ENCODE results near the gene SPACA9. TPM values are rescaled to one million over a fixed set of nuclear protein-coding genes. Genes with fewer than 3 reads are reported as not detected.

SPACA9 gene
- polyA plus RNA-seq, 3 donors = 0.28 to 0.95 (median 0.57) TPM

GRCh38 chr9:132864277-132864676 lies 14.4 kb upstream of the SPACA9 start:
- Histone ChIP-seq H3K36me3 (replicated peaks in 1 of 2; ENCODE audit: control insufficient read depth in 1 of 2, insufficient read depth in 2 of 2, low read length in 2 of 2) (no peaks in the 10 kb centered on the region), H3K9ac (ENCODE audit: insufficient read depth, low read length, poor library complexity, severe bottlenecking) (no peak overlapping the region), H4K20me1 (ENCODE audit: insufficient read depth, low read length) (no peaks in the 10 kb centered on the region), H3K4me2 (replicated peaks; ENCODE audit: extremely low read depth, low read length, poor library complexity, severe bottlenecking) (no peak overlapping the region), H3K27me3 (ENCODE audit: control insufficient read depth in 2 of 2, insufficient read depth in 2 of 2, low read length in 2 of 2) (no peaks in the 10 kb centered on the region), H3K4me1 (ENCODE audit: control insufficient read depth in 1 of 2, insufficient read depth in 2 of 2, low read length in 2 of 2) (no peaks in the 10 kb centered on the region), H2AFZ (ENCODE audit: insufficient read depth, low read depth, low read length, poor library complexity, severe bottlenecking) (no peak overlapping the region), H3K27ac (ENCODE audit: low read depth in 1 of 2, low read length in 2 of 2) (no peak overlapping the region), H3K9me3 (replicated peaks in 1 of 2; ENCODE audit: control insufficient read depth in 1 of 2, insufficient read depth in 1 of 2, low read length in 2 of 2) (no peaks in the 10 kb centered on the region), H3K79me2 (ENCODE audit: insufficient read depth, low read length) (no peaks in the 10 kb centered on the region), H3K4me3 (replicated peaks in 1 of 3; ENCODE audit: low read depth in 2 of 3, low read length in 3 of 3) (no peak overlapping the region)
- Mint-ChIP-seq H3K27me3 (ENCODE audit: low read depth in 3 of 3) (peaks cover 3 to 14% (median 4%) of the 10 kb centered on the region in 3 donors), H3K9me3 (no peaks in the 10 kb centered on the region), H3K4me1 (no peaks in the 10 kb centered on the region), H3K27ac (no peak overlapping the region), H3K4me3 (no peak overlapping the region), H3K36me3 (no peaks in the 10 kb centered on the region)
- 75% methylated on average over 2 of the region's 2 CpGs for WGBS (ENCODE audit: insufficient coverage)
- intact Hi-C loops (cut with micrococcal nuclease) = no loop called here
- DNase-seq = no peak
- TF ChIP-seq CTCF (IDR thresholded peaks at IDR 0.05) = no peak

- Mint-ChIP-seq H3K27me3 (ENCODE audit: low read depth in 3 of 3) (peaks cover 3 to 14% (median 4%) of the 10 kb centered on the region in 3 donors), H3K4me1 (no peaks in the 10 kb centered on the region), H3K36me3 (no peaks in the 10 kb centered on the region), H3K9me3 (no peaks in the 10 kb centered on the region), H3K27ac (no peak overlapping the region), H3K4me3 (no peak overlapping the region)
- no peak for DNase-seq
- no peak overlapping the region for H3K4me3 ChIP-seq (replicated peaks in 1 of 3; ENCODE audit: low read depth in 2 of 3, low read length in 3 of 3)
- H3K27me3 ChIP-seq (ENCODE audit: control insufficient read depth in 2 of 2, insufficient read depth in 2 of 2, low read length in 2 of 2) = no peaks in the 10 kb centered on the region
- H3K9me3 ChIP-seq (replicated peaks in 1 of 2; ENCODE audit: control insufficient read depth in 1 of 2, insufficient read depth in 1 of 2, low read length in 2 of 2) = no peaks in the 10 kb centered on the region
- H2AFZ ChIP-seq (ENCODE audit: insufficient read depth, low read depth, low read length, poor library complexity, severe bottlenecking) = no peak overlapping the region
- no peak overlapping the region for H3K9ac ChIP-seq (ENCODE audit: insufficient read depth, low read length, poor library complexity, severe bottlenecking)
- no peaks in the 10 kb centered on the region for H3K4me1 ChIP-seq (ENCODE audit: control insufficient read depth in 1 of 2, insufficient read depth in 2 of 2, low read length in 2 of 2)
- H3K4me2 ChIP-seq (replicated peaks; ENCODE audit: extremely low read depth, low read length, poor library complexity, severe bottlenecking) = no peak overlapping the region
- no peak overlapping the region for H3K27ac ChIP-seq (ENCODE audit: low read depth in 1 of 2, low read length in 2 of 2)
- no peaks in the 10 kb centered on the region for H4K20me1 ChIP-seq (ENCODE audit: insufficient read depth, low read length)
- no peak for TF ChIP-seq CTCF (IDR thresholded peaks at IDR 0.05)
- no peaks in the 10 kb centered on the region for H3K79me2 ChIP-seq (ENCODE audit: insufficient read depth, low read length)
- no peaks in the 10 kb centered on the region for H3K36me3 ChIP-seq (replicated peaks in 1 of 2; ENCODE audit: control insufficient read depth in 1 of 2, insufficient read depth in 2 of 2, low read length in 2 of 2)
- intact Hi-C loops (cut with micrococcal nuclease) = no loop called here
- WGBS (ENCODE audit: insufficient coverage) = 86% methylated on average over 6 of the region's 8 CpGs
These were observed 14.0 kb upstream of the SPACA9 start for GRCh38 chr9:132864691-132865090.
